ENCODE results near the gene PJA2.
"Not testable (repeated sequence)": the region's sequence is repeated elsewhere in the genome, so short reads cannot be mapped to it uniquely, and the experiment has no call there.

PJA2 gene

DNA sequence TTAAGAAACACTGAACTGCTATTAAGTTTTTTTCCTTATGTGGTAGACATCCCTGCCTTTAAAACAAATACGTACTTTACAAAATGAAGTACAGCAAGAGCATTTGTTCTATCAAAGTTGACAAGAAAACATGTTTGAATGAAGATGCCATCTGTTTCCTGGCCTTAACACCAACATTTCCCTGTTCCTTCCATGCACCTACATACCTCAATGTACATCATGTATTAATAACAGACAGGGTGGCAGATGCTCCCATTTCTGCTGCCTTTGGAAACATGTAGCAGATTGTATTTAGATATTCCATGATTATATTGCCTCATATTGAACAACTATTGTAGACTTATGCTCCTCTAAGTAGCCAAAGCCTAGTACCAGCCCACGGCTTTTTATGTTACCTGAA is 104.4 kb downstream of the PJA2 start:
- DNase-seq, result no peak

DNA sequence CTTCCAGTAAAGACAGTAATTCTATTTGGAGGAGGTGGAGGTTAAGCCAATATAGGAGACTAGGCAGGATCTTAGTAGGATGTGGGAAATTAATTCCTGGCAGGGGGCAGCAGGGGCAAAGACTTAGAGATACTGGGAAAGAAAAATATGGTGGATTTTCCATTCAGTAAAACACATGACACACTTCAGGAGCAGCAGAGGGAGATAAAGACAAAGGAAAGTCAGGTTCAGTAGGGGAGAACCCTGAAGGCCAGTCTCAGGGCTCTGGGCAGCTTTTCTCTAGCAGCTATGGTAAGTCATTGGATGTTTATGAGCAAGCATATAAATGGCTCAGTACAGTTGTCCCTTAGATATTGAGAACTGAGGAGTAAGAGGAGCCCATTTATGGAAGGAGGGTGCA is 105.5 kb downstream of the PJA2 start:
- DNase-seq, result no peak

DNA sequence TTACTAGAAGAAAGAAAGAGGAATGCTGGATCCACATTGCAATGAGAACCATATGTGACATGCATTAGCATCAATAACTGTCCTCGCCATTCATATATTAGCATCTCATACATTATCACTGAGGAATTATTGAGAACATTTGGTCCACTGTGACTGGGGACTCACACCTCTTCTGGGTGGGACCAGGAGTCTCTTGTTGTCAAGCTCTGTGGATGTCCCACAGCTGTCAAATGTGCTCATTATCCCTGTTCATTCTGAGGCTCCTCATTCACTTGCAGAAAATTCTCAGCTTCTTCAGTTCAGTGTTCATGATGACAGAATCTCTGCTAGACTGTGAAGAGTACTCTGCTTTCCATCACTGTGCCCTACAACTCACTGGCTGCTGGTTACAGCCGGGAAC is 109.4 kb downstream of the PJA2 start:
- no peak for DNase-seq

DNA sequence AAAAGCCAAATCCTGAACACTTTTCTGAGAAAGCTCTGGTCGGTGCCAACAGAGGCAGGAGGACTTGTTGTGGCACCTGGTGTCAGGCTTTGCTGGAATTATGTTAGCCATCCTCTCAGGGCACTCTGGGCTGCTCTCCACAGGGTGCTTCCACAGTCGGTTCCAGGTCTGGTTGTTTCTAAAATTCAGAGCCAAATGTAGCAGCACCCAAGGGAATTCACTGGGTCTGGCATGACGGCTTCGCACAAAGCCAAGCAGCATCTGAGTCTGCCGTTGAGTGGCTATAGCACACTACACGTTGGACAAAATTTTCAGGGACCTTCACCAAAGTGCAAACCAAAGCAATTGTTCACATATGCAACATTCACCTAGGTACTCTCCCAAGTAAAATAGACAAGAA is 110.2 kb downstream of the PJA2 start:
- no peak for DNase-seq

DNA sequence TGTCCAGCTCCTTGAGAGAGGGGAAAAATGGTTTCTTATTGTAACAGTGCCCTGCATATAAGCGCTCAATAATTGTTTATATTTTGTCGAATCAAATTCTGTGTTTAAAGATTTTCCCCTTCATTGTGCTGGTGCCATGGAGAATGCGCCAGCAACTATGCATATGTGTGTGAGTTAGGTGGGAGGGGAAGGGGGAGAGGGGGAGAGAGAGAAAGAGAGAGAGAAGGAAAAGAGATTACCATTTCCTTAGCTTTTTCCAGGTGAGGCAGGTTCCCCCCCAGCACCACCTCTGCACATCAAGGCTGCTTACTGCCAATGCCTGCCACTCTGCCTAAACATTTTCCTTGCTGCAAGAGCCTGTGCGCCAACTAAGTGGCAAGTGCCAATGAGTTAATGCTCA is 111.0 kb downstream of the PJA2 start:
- no peak for DNase-seq

DNA sequence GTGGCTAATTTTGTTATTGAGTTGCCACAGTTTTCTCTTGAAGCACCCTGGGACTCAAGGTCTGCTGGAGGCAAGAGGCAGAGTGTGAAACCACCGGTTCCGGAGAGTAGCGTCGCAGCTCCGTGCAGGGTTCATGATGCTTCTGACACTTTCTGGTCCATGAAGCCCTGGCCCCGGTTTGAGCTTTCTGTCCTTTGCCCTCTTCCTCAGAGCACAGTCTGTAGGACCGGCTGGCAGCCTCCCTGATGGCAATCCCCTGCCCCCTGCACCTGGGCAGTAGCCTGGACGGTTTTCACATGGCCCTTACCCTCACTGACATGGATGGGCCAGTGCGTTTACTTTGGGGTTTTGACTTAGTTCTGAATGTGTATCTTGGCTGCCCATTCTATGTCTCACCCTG is 111.9 kb downstream of the PJA2 start:
- no peak for DNase-seq

DNA sequence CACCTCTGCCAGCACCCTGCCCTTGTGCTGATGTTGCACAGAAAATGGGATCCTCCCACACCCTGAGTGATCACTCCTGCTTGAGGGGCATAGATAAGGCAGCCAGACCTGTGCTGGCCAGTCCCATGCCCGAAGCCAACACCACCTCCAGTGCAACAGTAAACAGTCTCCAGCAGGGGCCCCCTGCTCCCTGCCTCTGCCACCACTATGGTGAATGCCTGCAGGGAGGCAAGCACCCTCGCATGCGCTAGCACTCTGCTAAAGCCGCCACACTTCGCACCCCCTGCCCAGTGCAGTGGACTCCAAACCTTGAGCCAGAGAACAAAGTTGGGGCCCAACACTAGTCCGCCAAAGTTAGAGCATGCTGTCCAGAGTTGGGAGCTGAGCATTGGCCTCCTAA is 118.7 kb downstream of the PJA2 start:
- no peak for DNase-seq

DNA sequence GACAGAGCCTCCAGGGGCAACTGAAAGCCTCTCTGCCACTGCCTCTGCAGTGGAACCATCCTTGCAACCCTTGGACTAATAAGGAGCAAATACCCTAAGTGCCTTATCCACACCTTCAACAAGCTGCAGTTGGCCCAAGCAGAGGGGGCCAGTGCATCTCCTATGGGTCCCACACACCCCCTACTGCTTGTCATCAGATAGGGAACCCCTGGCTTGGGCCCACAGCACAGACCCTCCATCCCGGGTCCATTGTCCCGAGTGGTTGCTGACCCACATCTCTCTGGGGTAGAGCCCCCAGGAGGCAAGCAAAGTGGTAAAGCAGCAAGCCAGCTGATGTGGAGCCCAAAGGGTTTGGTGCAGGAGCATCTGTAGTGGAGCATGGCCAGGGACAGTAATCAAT is 119.5 kb downstream of the PJA2 start:
- no peak for DNase-seq

DNA sequence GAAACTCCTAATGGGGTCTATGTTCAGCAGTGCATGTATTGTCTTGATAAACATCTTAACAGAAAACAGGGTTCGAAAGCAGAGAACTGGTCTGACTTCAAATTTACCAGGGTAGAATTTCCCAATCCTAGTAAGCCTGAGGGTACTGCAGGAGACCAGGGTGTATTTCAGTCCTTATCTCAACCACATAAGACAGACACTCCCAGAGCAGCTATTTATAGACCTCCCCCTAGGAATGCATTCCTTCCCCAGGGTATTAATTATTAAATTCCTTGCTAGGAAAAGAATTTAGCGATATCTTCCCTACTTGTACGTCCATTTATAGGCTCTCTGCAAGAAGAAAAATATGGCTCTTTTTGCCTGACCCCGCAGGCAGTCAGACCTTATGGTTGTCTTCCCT is 123.1 kb downstream of the PJA2 start:
- not testable (repeated sequence) for DNase-seq
